Body of pancreas (tissue), 4 donors: ENCODE results near the gene THAP8. TPM values are rescaled to one million over a fixed set of nuclear protein-coding genes. Genes with fewer than 3 reads are reported as not detected.

Experiments
- ATAC-seq: fragments of 150-250 bp; one replicate; pipeline ENCODE4 v1.9.1; 2016
- DNase-seq, 4 donors: peaks; one replicate each; pipeline ENCODE4 v3.0.0-alpha.2; 2019
- H3K27ac ChIP-seq, 4 donors: fragments of 200-600 bp; sonication (generic); 1 replicate in 3 of 4; 2 replicates in 1 of 4; pipeline versions ENCODE4 v1.5.1 to v1.6.1; 2016 to 2019; ENCODE audit warnings: mild to moderate bottlenecking in 1 of 4, mixed read lengths in 1 of 4, moderate library complexity in 1 of 4
- H3K27me3 ChIP-seq, 2 donors: fragments of 200-600 bp; sonication (generic); one replicate each; pipeline ENCODE4 v1.6.0; 2016; ENCODE audit warnings: mild to moderate bottlenecking in 1 of 2
- H3K36me3 ChIP-seq, 2 donors: fragments of 200-600 bp; sonication (generic); replicated peaks in 1 of 2; 2 replicates each; pipeline ENCODE4 v1.5.1; 2016; ENCODE audit warnings: low read depth in 2 of 2; ENCODE audit not compliant: insufficient read depth in 1 of 2
- H3K4me1 ChIP-seq: fragments of 200-600 bp; sonication (generic); one replicate; pipeline ENCODE4 v1.6.0; 2016
- H3K4me3 ChIP-seq, 2 donors: fragments of 200-600 bp; sonication (generic); 1 replicate in 1 of 2; 2 replicates in 1 of 2; pipeline ENCODE4 v1.5.1; 2016 to 2019
- H3K9me3 ChIP-seq, 3 donors: fragments of 200-600 bp; sonication (generic); 1 replicate in 2 of 3; 2 replicates in 1 of 3; pipeline ENCODE4 v1.5.1; 2016
- POLR2A ChIP-seq, 3 donors: fragments of 450-650 bp; IDR thresholded peaks; one replicate each; pipeline ENCODE4 v1.6.1; 2016; ENCODE audit warnings: antibody characterized with exemption in 3 of 3, mild to moderate bottlenecking in 2 of 3
- WGBS, 2 donors: methylation state at CpG; one replicate each; pipeline ENCODE4 v1.1.5; 2017; 5-methylcytosine and 5-hydroxymethylcytosine counted together
- intact Hi-C: fragments of 100-400 bp; cut with DNase I; formaldehyde crosslinking; loops from one replicate; pipeline ENCODE4 v1.15.1; 2023
- total RNA-seq, 2 donors: library from RNA; depleted of rRNA; stranded (reverse); fragments of >200 nt; gene quantifications; one replicate each; pipeline ENCODE4 v1.1.0, GENCODE V29; 2016
- TF ChIP-seq, protein P1 (sequence below), 7 experiments: fragments of 450-650 bp in 4 of 7; fragments of 200-600 bp in 3 of 7; sonication (generic) in 3 of 7; IDR thresholded peaks; one replicate each; pipeline ENCODE4 v1.5.1; 2016 to 2019; ENCODE audit warnings: antibody characterized with exemption in 7 of 7

The THAP8 gene
- total RNA-seq, 2 donors from 2014 or later = 1.3 to 6.0 TPM

DNA sequence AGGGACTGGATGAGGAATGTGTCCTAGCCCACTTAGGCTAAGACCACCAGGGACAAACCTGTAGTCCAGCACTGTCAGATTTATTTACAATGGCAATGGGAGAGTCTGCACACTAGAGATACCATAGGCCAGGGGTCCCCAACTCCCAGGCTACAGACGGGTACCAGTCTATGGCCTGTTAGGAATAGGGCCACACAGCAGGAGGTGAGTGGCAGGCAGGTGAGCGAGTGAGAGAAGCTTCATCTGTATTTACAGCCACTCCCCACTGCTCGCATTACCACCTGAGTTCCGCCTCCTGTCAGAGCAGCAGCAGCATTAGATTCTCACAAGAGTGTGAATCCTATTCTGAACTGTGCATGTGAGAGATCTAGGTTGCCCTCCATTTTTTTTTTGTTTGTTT, 2.4 kb downstream of the THAP8 start:
- no peak for ATAC-seq
- H3K4me3 ChIP-seq = no peak overlapping the region
- H3K27ac ChIP-seq = no peak overlapping the region
- H3K9me3 ChIP-seq = no peaks in the 10 kb centered on the region
- H3K36me3 ChIP-seq = no peaks in the 10 kb centered on the region
- intact Hi-C loops = no loop called here
- no peak for TF ChIP-seq POLR2A (IDR thresholded peaks at IDR 0.05)
- TF ChIP-seq, protein P1, sequence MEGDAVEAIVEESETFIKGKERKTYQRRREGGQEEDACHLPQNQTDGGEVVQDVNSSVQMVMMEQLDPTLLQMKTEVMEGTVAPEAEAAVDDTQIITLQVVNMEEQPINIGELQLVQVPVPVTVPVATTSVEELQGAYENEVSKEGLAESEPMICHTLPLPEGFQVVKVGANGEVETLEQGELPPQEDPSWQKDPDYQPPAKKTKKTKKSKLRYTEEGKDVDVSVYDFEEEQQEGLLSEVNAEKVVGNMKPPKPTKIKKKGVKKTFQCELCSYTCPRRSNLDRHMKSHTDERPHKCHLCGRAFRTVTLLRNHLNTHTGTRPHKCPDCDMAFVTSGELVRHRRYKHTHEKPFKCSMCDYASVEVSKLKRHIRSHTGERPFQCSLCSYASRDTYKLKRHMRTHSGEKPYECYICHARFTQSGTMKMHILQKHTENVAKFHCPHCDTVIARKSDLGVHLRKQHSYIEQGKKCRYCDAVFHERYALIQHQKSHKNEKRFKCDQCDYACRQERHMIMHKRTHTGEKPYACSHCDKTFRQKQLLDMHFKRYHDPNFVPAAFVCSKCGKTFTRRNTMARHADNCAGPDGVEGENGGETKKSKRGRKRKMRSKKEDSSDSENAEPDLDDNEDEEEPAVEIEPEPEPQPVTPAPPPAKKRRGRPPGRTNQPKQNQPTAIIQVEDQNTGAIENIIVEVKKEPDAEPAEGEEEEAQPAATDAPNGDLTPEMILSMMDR (IDR thresholded peaks at IDR 0.05) = no peak
- H3K4me1 ChIP-seq = peaks cover 12% of the 10 kb centered on the region
- whole genome bisulfite sequencing, 2 donors = 91 to 94% methylated on average over 3 to 4 of the region's 4 CpGs
- H3K27me3 ChIP-seq = no peaks in the 10 kb centered on the region
- DNase-seq = no peak

DNA sequence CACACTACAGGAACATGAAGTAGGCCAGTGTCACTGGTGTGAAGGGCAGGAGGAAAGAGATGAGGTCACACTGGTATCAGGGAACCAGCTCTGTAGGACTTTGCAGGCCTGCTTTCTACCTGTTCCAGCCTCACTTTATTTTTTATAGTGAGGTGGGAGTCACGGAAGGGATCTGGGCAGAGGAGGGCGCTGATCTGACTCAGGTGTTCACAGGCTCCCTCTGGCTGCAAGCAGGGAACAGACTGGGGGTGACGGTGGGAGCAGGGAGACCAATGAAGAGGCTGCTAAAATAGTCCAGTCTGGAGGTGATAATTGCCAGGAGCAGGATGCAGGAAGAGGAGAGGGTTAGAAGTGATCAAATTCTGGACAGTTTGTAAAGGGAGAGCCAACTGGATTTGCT, 2.8 kb downstream of the THAP8 start:
- H3K27ac ChIP-seq = no peak overlapping the region
- whole genome bisulfite sequencing, 2 donors = 56 to 64% methylated on average over 3 of the region's 3 CpGs
- H3K36me3 ChIP-seq = no peaks in the 10 kb centered on the region
- H3K27me3 ChIP-seq = no peaks in the 10 kb centered on the region
- ATAC-seq (no peak), DNase-seq (no peak)
- TF ChIP-seq POLR2A (IDR thresholded peaks at IDR 0.05) = no peak
- TF ChIP-seq, protein P1 (IDR thresholded peaks at IDR 0.05) = no peak
- no peak overlapping the region for H3K4me3 ChIP-seq
- H3K4me1 ChIP-seq = peaks cover 12% of the 10 kb centered on the region
- H3K9me3 ChIP-seq = no peaks in the 10 kb centered on the region
- intact Hi-C loops = no loop called here

DNA sequence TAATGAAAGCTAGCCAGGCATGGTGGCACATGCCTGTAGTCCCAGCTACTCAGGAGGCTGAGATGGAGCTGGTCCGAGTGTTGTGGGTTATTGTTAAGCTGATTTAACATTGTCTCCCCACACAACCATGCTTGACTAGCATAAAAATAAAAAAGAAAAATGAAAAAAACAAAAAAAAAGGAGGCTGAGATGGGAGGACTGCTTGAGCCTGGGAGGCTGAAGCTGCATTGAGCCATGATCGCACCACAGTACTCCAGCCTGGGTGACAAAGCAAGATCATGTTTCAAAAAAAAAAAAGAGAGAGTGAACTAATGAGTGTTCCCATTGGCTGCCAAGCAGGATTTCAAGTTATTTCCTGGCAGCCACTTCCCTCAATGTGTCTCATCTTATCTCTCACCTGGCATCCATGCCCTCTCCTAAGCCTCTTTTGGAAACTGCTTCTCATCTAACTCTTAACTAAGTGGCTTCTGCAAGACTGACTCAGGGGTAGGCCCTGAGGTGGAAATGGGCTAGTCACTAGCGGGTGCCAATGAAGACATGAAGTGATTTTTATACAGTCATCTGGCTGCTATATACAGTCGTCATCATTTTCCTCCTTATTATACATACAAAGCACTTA, 4.9 kb downstream of the THAP8 start:
- 84 to 87% methylated on average over 4 of the region's 4 CpGs for WGBS, 2 donors
- Histone ChIP-seq H3K27me3 (no peaks in the 10 kb centered on the region), H3K4me3 (no peak overlapping the region), H3K27ac (no peak overlapping the region), H3K4me1 (peaks cover 4% of the 10 kb centered on the region), H3K36me3 (no peaks in the 10 kb centered on the region), H3K9me3 (no peaks in the 10 kb centered on the region)
- TF ChIP-seq, protein P1 (IDR thresholded peaks at IDR 0.05) = no peak
- TF ChIP-seq POLR2A (IDR thresholded peaks at IDR 0.05) = no peak
- intact Hi-C loops = no loop called here
- ATAC-seq = no peak
- DNase-seq = no peak

DNA sequence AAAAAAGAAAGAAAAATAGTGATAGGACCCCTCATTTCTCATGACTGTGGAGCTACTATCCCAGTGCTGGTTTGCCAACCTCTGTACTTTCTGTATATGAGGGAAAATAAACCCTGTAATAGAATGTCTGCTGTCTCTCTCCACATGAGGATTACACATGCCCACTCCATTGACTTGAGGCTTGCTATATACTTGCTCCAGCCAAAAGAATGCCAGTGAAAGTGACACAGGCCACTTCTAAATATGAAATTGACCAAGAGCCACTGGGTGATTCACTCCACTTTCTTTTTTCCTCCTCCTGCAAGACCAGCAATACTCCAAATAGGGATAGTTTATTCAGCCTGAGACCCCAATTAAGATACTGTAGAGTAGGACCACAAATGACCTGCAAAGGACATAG, 6.2 kb downstream of the THAP8 start:
- intact Hi-C loops = no loop called here
- DNase-seq = no peak
- Histone ChIP-seq H3K9me3 (no peaks in the 10 kb centered on the region), H3K27ac (no peak overlapping the region), H3K4me1 (peaks cover 2% of the 10 kb centered on the region), H3K4me3 (no peak overlapping the region), H3K36me3 (no peaks in the 10 kb centered on the region), H3K27me3 (no peaks in the 10 kb centered on the region)
- TF ChIP-seq POLR2A (IDR thresholded peaks at IDR 0.05) = no peak
- TF ChIP-seq, protein P1 (IDR thresholded peaks at IDR 0.05) = no peak
- no peak for ATAC-seq

DNA sequence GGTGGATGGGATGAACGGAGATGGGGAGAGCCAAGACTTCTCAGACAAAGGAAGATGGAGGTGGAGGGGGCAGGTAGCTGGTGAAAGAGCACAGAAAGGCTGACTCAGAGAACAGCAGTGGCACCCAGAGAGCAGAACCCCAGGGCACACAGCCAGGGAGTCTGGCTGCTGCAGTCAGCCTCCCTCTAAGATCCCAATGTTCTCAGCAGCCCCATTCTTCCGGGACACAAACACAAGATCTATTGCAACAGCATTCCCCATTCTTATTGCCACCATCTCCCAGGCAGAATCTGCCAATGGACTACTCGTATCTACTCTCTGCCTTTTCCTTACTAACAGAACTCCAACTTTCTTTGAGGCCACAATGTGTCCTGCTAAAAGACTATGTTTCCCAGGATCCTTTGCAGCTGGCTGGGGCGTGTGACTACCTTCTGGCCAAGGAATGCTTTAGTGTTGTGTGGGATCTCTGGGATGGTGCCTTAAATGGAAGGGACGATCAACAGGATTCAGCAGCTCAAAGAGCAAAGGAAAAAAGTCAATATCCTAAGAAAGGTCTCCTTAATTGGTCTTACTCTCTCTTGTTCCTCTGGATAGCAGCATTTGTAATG, 7.5 kb downstream of the THAP8 start:
- intact Hi-C loops = no loop called here
- no peak overlapping the region for H3K27ac ChIP-seq
- ATAC-seq = no peak
- no peaks in the 10 kb centered on the region for H3K36me3 ChIP-seq
- no peaks in the 10 kb centered on the region for H3K27me3 ChIP-seq
- H3K4me1 ChIP-seq = no peaks in the 10 kb centered on the region
- WGBS, 2 donors = 82 to 94% methylated on average over 5 of the region's 5 CpGs
- no peak for DNase-seq
- TF ChIP-seq POLR2A (IDR thresholded peaks at IDR 0.05) = no peak
- TF ChIP-seq, protein P1 (IDR thresholded peaks at IDR 0.05) = no peak
- H3K9me3 ChIP-seq = no peaks in the 10 kb centered on the region
- no peak overlapping the region for H3K4me3 ChIP-seq
